Keratinocyte (primary cell): ENCODE results near the gene C1QTNF12. TPM values are rescaled to one million over a fixed set of nuclear protein-coding genes. Genes with fewer than 3 reads are reported as not detected.

ENCODE experiments used
- DNase-seq: peaks from one replicate; pipeline ENCODE4 v3.0.0-alpha.2; 2011; ENCODE audit warnings: low read depth, missing footprints, low spot score
- FAIRE-seq: peaks from 2 replicates; lab custom pipeline; 2011; peaks lifted over from hg19 to GRCh38; lab: Jason Lieb, UNC
- H2AFZ ChIP-seq: 2 replicates; pipeline ENCODE4 v1.6.0; 2012; ENCODE audit warnings: low read length, control low read depth, inconsistent platforms; ENCODE audit not compliant: control insufficient read depth
- H3K27ac ChIP-seq: 2 replicates; pipeline ENCODE4 v1.5.1; 2011; ENCODE audit warnings: low read length; ENCODE audit not compliant: control insufficient read depth, insufficient read depth
- H3K27me3 ChIP-seq: 3 replicates; pipeline ENCODE4 v1.6.0; 2011; ENCODE audit warnings: low read length; ENCODE audit not compliant: control insufficient read depth, insufficient read depth; ENCODE audit errors: extremely low read depth
- H3K36me3 ChIP-seq, 2 experiments: 2 replicates in 1 of 2; 3 replicates in 1 of 2; pipeline ENCODE4 v1.5.1; 2011; ENCODE audit warnings: low read length in 2 of 2, mild to moderate bottlenecking in 1 of 2; ENCODE audit not compliant: control insufficient read depth in 2 of 2, insufficient read depth in 2 of 2; ENCODE audit errors: extremely low read depth in 1 of 2
- H3K4me1 ChIP-seq: 3 replicates; pipeline ENCODE4 v1.5.1; 2011; ENCODE audit warnings: low read length; ENCODE audit not compliant: control insufficient read depth, insufficient read depth; ENCODE audit errors: extremely low read depth
- H3K4me2 ChIP-seq: 3 replicates; pipeline ENCODE4 v1.6.0; 2011; ENCODE audit warnings: low read depth, low read length; ENCODE audit not compliant: control insufficient read depth, insufficient read depth; ENCODE audit errors: extremely low read depth
- H3K4me3 ChIP-seq, 3 experiments: fragments of 200-600 bp in 1 of 3; sonication (generic) in 1 of 3; 2 replicates in 2 of 3; 3 replicates in 1 of 3; pipeline ENCODE4 v1.5.1; 2011 to 2016; ENCODE audit warnings: low read length in 3 of 3, mild to moderate bottlenecking in 3 of 3, control low read depth in 2 of 3, inconsistent platforms in 1 of 3, low read depth in 1 of 3, mixed read lengths in 1 of 3, mixed run types in 1 of 3, moderate library complexity in 1 of 3; ENCODE audit not compliant: control insufficient read depth in 2 of 3, insufficient read depth in 2 of 3; ENCODE audit errors: extremely low read depth in 1 of 3
- H3K79me2 ChIP-seq: 2 replicates; pipeline ENCODE4 v1.6.0; 2012; ENCODE audit warnings: low read length; ENCODE audit not compliant: control insufficient read depth, insufficient read depth
- H3K9ac ChIP-seq: 3 replicates; pipeline ENCODE4 v1.6.0; 2011; ENCODE audit warnings: low read length; ENCODE audit not compliant: control insufficient read depth, insufficient read depth; ENCODE audit errors: extremely low read depth
- H3K9me1 ChIP-seq: 3 replicates; pipeline ENCODE4 v1.6.0; 2011; ENCODE audit warnings: low read length; ENCODE audit not compliant: control insufficient read depth, insufficient read depth; ENCODE audit errors: extremely low read depth
- H3K9me3 ChIP-seq: 2 replicates; pipeline ENCODE4 v1.5.1; 2012; ENCODE audit warnings: low read depth, low read length; ENCODE audit not compliant: control insufficient read depth
- H4K20me1 ChIP-seq: 3 replicates; pipeline ENCODE4 v1.6.0; 2011; ENCODE audit warnings: low read length; ENCODE audit not compliant: control insufficient read depth, insufficient read depth; ENCODE audit errors: extremely low read depth
- EZH2 ChIP-seq: IDR thresholded peaks from one replicate; pipeline ENCODE4 v1.6.1; 2012; ENCODE audit warnings: inconsistent platforms, mild to moderate bottlenecking, low read length, moderate library complexity
- dilution Hi-C: fragments of 300-500 bp; cut with MboI; formaldehyde crosslinking; loops from one replicate; pipeline ENCODE4 v1.7.0; 2020; ENCODE audit warnings: low sequenced_read_pairs; ENCODE audit not compliant: extremely low pct_ligation_motif_present
- polyA plus RNA-seq, 5 experiments: library from polyadenylated mRNA; depleted of rRNA in 3 of 5; stranded (reverse) in 3 of 5; stranded (forward) in 1 of 5; unstranded in 1 of 5; fragments of >200 nt; gene quantifications; 1 replicate in 1 of 5; 2 replicates in 3 of 5; 3 replicates in 1 of 5; pipeline versions ENCODE4 v1.2.1 to v1.2.3, GENCODE V29; 2011 to 2012; ENCODE audit warnings: missing spikeins in 2 of 5, low read depth in 1 of 5, low replicate concordance in 1 of 5
- TF ChIP-seq, protein P1 (sequence below), 3 experiments: IDR thresholded peaks in 1 of 3; conservative IDR thresholded peaks in 1 of 3; optimal IDR thresholded peaks in 1 of 3; 2 replicates in 2 of 3; 3 replicates in 1 of 3; pipeline versions ENCODE3 to v1.5.1; 2011; ENCODE audit warnings: low read length in 3 of 3, mild to moderate bottlenecking in 3 of 3, moderate library complexity in 2 of 3, control low read depth in 1 of 3, inconsistent platforms in 1 of 3; ENCODE audit not compliant: insufficient read depth in 2 of 3; ENCODE audit errors: extremely low read depth in 1 of 3

C1QTNF12 gene
- polyA plus RNA-seq, 1 donor (not counting 4 experiments of a cell fraction or from before 2014, with no cell fraction given) = 0.18 TPM

DNA sequence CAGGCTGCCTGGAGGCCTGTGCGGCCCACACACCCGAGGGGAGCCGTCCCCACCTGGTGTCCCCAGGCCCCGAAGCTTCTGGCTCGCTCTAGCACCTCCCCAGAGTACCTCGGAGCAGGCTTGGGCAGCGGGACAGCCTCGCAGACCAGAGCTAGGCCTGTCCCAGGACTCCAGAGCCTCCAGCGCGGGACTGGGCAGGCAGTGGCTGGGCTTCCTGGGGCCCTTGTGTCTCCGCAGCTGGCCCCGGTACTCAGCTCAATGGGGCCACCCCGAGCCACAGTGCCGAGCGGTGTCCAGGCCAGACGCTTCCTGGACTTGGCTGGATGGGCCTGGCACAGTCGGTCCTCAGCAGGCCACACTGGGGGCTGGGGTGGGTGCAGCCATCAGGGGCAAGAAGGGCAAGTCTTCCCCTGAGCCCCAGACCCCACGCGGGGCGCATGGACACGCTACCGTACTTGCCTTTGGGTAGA lies 38.6 kb upstream of the C1QTNF12 start:
- Histone ChIP-seq H3K9me3 (no peaks in the 10 kb centered on the region), H3K4me3 (no peak overlapping the region), H3K79me2 (no peaks in the 10 kb centered on the region), H3K9ac (no peak overlapping the region), H4K20me1 (no peaks in the 10 kb centered on the region), H3K9me1 (no peaks in the 10 kb centered on the region), H3K36me3 (no peaks in the 10 kb centered on the region), H3K4me2 (no peak overlapping the region), H3K27me3 (no peaks in the 10 kb centered on the region), H3K4me1 (peaks cover 12% of the 10 kb centered on the region), H2AFZ (no peak overlapping the region), H3K27ac (no peak overlapping the region)
- DNase-seq (no peak), FAIRE-seq (no peak)
- no peak for TF ChIP-seq EZH2
- TF ChIP-seq, protein P1, sequence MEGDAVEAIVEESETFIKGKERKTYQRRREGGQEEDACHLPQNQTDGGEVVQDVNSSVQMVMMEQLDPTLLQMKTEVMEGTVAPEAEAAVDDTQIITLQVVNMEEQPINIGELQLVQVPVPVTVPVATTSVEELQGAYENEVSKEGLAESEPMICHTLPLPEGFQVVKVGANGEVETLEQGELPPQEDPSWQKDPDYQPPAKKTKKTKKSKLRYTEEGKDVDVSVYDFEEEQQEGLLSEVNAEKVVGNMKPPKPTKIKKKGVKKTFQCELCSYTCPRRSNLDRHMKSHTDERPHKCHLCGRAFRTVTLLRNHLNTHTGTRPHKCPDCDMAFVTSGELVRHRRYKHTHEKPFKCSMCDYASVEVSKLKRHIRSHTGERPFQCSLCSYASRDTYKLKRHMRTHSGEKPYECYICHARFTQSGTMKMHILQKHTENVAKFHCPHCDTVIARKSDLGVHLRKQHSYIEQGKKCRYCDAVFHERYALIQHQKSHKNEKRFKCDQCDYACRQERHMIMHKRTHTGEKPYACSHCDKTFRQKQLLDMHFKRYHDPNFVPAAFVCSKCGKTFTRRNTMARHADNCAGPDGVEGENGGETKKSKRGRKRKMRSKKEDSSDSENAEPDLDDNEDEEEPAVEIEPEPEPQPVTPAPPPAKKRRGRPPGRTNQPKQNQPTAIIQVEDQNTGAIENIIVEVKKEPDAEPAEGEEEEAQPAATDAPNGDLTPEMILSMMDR (optimal IDR thresholded peaks at IDR 0.05 in 1 of 3, IDR thresholded peaks at IDR 0.05 in 1 of 3, conservative IDR thresholded peaks at IDR 0.05 in 1 of 3; ENCODE audit: extremely low read depth in 1 of 3, insufficient read depth in 2 of 3, low read length in 3 of 3) = no peak
- dilution Hi-C loops = no loop called here

DNA sequence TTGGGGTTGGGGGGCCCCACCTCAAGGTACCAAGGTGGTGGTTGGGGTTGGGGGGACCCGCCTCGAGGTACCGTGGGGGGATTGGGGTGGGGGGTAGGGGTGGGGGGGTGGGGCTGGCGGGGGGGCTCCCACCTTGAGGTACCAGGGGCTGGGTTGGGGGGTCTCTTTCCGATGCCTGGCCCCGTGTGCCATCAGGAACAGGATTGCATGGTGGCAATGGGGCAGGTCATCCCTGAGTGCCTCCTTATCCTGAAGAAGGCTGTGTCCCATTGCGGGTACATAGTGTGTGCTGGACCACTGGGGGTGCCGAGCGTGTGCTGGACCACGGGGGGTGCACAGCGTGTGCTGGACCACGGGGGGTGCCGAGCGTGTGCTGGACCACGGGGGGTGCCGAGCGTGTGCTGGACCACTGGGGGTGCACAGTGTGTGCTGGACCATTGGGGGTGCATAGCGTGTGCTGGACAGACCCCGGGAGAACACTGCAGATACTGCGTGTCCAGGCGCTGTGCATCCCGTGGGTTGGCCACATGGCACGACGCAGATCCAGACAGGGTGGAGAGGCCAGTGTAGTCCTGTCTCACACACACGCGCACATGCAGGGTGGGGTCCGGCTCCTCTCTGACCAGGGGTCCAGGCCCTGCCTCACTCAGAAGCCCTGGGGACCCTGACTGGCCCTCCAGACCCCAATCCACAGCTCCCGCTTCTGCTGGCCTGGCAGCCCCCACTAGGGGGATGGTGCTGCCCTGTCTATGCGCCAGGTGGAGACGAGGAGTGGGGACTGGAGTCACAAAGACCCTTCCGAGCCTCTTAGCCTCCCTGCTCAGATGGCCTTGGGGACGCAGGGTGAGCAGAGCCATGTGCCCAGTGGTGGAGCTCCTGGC lies 37.9 kb upstream of the C1QTNF12 start:
- TF ChIP-seq EZH2 = no peak
- no peaks in the 10 kb centered on the region for H3K9me3 ChIP-seq
- H4K20me1 ChIP-seq = no peaks in the 10 kb centered on the region
- H3K9ac ChIP-seq = no peak overlapping the region
- FAIRE-seq = no peak
- no peak overlapping the region for H3K4me3 ChIP-seq
- H3K36me3 ChIP-seq = no peaks in the 10 kb centered on the region
- H3K9me1 ChIP-seq = no peaks in the 10 kb centered on the region
- no peaks in the 10 kb centered on the region for H3K79me2 ChIP-seq
- dilution Hi-C loops = no loop called here
- no peak overlapping the region for H3K4me2 ChIP-seq
- H2AFZ ChIP-seq = no peak overlapping the region
- no peak overlapping the region for H3K27ac ChIP-seq
- no peaks in the 10 kb centered on the region for H3K27me3 ChIP-seq
- no peak for DNase-seq
- peaks cover 12% of the 10 kb centered on the region for H3K4me1 ChIP-seq
